VCaP (cell line): Measurements from ENCODE around the gene FMOD.

ENCODE experiments used
- H3K27ac ChIP-seq: fragments of 450-650 bp; 2 replicates; pipeline ENCODE4 v1.5.1; 2017
- TF ChIP-seq, protein P1 (sequence below): fragments of 450-650 bp; conservative IDR thresholded peaks from 2 replicates; pipeline ENCODE4 v1.5.1; 2017; ENCODE audit warnings: mild to moderate bottlenecking, moderate library complexity

The FMOD gene

DNA sequence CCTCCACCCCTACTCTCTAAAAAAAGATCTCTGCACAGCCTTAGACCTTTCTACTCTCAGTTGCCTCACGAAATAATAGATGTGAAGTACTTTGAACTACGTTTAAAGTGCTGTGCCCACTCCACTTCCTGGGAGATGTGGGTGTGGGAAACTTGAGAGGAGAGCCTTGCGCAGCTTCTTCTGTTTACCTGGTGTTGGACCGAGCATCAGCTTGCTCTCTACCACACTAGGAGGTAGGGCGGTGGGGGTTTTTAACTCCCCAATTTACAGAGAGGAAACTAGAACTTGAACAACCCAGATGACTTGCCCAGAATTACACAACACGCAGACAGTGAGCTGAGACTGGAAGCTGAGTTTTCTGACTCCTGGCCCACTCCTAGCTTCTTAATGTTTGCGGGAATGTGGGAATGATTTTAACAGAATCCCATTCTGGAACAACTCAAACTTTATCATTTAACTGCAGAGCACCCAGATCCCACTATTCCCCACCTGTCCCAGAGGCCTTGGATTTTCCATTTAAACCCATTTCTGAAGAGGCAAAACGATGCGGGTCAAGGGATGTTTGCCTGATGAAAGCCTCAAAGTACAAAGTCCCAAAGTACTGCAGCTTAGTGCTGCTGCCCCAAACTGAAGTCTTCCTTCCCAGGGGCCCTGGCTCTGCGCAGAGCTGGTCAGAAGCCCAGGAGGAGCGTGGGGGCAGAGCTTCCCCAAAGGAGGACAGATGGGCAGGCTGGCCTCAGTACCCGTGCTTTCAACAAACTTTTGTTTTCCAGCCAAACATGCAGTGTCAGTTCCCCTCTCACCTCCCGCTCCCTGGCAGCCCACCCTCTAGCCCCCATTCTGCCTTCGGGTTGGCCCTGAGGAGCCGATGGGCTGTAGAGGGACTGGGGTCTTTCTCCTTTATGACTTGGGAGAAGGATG is 26.6 kb downstream of the FMOD start:
- TF ChIP-seq, protein P1, sequence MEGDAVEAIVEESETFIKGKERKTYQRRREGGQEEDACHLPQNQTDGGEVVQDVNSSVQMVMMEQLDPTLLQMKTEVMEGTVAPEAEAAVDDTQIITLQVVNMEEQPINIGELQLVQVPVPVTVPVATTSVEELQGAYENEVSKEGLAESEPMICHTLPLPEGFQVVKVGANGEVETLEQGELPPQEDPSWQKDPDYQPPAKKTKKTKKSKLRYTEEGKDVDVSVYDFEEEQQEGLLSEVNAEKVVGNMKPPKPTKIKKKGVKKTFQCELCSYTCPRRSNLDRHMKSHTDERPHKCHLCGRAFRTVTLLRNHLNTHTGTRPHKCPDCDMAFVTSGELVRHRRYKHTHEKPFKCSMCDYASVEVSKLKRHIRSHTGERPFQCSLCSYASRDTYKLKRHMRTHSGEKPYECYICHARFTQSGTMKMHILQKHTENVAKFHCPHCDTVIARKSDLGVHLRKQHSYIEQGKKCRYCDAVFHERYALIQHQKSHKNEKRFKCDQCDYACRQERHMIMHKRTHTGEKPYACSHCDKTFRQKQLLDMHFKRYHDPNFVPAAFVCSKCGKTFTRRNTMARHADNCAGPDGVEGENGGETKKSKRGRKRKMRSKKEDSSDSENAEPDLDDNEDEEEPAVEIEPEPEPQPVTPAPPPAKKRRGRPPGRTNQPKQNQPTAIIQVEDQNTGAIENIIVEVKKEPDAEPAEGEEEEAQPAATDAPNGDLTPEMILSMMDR, result no peak
- peak overlapping the region; percentile 98 for H3K27ac ChIP-seq

DNA sequence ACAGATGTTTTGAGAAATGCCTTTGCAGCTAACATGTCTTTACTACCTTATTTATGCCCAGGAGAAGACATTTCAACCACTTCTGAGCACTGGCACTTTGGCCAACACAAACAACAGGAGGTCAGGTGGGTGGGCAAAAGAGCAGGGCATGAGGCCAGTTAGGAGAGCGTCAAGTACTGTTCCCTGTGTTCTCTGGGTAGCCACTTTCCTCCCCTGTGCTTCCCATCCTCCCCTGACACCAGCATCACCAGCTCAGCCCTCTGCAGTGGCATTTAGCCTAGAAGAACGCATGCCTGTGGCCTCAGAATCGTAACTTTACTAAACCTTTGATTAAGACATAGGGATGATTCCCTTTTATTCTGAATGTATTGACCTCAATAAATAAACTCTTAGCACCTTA is 27.3 kb downstream of the FMOD start:
- TF ChIP-seq, protein P1, result no peak
- H3K27ac ChIP-seq, result peak overlapping the region; percentile 98

DNA sequence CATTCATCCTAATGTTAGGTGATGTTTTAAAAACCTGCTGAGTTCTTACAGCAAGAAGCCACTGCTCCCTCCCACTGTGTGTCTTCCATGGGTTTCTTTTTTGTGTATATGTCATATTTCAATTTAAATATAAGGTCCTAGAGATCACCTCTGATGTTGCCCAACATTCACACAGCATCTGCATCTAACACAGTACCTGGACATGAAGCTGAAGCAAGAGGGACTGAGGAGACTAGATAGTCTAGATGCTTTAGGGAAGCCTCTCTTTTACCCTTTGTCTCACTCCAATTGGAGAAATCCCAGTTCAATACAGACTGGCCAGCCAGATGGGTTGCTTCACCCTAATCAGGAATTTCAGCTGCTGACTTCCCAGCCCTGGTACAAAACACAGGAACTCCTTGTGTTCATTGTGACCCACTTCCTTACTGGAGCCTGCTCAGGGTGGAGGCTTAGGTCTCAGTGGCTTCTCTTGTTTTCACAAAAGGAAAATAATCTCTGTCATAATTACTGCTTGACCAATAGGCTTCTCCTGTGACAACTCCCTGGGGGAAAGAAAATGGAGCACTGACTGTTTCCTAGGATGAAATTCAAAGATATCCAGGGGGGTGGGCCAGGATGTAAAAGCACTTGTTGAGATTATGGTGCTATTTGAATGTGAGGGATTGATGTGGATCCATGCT is 28.3 kb downstream of the FMOD start:
- H3K27ac ChIP-seq, result peak overlapping the region; percentile 98
- TF ChIP-seq, protein P1, result no peak

DNA sequence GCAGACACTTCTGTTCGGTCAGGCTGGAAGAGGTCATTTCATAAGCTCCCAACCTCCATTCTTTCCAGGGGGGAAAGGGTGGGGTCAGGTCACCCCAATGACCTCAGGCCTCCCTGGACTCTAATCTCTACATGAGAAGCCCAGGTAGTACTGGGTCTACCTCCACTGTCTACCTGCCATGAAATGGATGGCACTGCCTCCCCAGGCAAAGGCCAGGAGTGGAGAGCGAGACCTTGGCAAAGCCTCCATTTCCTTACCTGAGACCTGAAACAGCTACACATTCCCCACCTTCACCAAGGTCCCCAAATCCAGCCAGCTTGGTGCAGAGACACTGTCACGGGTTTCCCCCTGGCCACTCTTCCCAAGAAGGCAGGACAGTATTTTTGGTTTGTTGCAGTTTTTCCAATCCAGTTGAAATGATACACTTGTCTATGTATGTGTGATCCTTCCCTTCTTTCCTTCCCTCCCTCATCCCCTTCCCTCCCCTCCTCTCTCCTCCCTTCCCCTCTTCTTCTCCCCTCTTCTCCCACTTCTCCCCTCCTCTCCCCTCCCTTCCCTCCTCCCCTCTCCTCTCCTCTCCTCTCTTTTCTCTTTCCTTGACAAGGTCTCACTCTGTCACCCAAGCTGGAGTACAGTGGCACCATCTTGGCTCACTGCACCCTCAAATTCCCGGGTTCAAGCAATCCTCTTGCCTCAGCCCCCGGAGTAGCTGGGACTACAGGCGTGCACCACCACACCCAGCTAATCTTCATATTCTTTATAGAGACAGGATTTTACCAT is 29.5 kb downstream of the FMOD start:
- H3K27ac ChIP-seq, result peak overlapping the region; percentile 98

DNA sequence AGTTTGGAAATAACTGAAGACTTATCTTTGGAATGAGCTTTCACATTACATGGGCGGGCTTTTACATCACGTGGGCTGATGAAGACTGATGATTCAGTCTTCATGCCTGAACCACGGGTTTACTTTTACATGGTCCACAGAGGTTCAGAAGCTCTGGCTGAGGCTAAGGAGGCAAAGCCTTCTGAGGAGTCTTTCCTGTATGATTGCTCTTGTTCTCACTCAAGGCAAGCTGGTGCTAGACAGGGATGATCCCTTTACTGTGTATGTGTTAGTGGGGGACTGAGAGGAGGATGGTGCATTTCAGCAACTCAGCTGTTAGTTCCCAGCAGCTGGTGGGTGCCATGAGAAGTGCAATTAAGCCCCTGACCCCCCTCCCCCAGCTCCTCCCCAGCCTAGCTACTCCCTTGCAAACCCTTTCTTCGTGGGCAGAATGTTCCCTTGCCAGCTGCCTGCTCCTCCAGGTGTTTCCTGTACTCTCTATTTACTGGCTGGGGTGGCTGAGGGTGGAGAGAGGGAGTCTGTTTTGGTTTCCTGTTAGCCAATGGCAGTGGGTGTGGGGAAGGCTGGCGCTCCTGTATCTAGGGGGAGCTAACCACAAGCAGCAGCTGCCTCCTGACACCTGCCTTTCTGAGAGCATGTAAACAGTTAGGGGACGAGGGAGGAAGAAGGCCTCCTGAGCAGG is 30.2 kb downstream of the FMOD start:
- H3K27ac ChIP-seq, result peak overlapping the region; percentile 98
- TF ChIP-seq, protein P1, result no peak

More for the DNA sequence above, 29.5 kb downstream of the FMOD start:
- TF ChIP-seq, protein P1, result no peak

DNA sequence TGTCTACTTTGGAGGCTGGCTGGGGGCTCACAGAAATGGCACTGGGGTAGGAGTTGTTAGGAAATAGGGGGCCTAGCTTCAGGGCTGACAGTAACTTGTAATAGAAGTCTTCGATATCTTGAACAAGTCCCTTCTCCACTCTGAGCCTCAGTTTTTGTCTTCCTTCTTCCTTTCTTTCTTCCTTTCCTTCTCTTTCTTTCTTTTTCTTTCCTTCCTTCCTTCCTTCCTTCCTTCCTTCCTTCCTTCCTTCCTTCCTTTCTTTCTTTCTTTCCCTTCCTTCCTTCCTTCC is 32.7 kb downstream of the FMOD start:
- peak overlapping the region; percentile 98 for H3K27ac ChIP-seq
- TF ChIP-seq, protein P1, result no peak
